Raji (cell line): Measurements from ENCODE around the gene SLC25A4.

Experiments
- POLR2A ChIP-seq: IDR thresholded peaks from 2 replicates; pipeline ENCODE4 v1.6.1; 2011; ENCODE audit warnings: low read depth, low read length, control low read depth; ENCODE audit not compliant: insufficient read depth

SLC25A4 gene

GRCh38 chr4:185115827-185116232, 27.2 kb upstream of the SLC25A4 start:
- TF ChIP-seq POLR2A, result no peak

DNA sequence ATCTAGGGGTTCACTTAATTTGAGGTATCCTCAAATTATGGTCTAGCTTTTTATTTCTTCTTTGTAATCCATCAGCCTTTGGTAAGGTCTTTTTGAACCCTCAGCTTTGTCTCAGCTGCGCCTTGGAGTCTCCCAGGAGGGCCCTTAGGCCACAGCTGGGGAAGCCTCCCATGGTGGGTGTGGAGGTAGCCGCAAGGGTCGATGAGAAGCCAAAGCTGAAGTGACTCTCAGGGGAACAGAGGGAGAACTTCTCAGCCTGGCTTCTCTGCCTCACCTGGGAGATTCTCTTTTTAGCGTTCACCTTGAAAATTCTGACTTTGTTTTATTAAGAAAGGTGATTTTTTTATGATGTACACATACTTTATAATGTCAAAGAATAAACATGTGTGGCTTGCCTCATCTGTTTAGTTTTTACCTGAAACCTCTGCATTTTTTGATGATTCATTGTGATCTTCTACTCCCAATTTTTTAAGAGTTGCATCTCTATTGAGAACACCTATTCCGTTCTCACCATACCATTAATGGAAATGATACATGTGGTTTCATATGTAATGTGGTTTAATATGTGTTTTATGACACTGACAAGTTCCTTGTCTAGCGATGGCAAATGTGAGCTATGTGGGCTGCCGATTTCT, 25.6 kb upstream of the SLC25A4 start:
- no peak for TF ChIP-seq POLR2A

DNA sequence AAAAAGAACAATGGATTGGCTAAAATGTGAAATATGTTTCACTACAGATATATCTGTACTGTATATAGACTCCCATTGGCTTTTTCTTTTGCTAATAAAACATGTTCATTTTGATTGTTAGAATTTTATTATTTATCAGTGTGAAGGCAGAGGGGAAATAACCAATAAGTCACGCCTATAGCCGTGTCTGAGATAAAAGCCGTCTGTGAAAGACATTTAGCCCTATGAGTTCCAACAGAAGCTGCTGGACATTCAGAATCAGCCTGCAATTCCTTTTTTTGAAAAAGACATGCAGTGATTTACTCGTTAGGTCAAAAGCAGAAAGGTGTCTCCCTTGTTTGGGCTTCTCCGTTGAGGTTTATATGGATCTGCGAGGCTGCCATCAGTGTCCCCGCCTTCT, 24.2 kb upstream of the SLC25A4 start:
- TF ChIP-seq POLR2A, result no peak

DNA sequence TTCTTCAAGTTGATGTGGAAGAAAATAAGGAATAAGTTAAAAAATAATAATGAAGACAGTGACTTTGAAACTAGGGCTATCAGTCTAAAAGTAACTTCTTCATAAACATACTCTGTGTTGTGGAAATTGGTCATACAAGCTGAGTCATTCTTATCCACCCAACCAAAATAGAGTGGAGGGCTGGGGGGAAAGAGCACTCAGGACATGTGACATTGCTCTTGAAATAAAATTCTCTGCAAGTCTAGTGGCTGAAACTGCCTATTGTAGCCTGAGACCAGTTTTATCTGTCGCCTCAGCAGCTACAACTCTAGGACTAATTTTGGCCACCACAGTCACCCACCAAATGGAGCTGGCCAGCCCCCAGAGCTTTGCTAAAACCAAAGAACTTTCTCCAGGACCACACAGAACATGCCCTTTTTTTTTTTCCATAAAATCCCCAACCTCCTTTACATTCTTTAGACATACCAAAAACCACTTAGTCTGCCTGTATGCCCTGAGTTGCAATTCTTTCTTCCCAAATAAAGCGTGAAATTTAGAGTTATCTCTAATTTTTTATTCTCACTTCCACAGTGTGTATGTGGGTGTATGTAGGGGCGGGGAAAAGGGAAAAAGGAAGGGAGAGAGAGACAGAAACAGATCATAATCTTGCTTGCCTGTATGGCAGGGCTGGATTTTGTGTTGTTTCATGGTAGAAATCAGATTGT, 23.0 kb upstream of the SLC25A4 start:
- no peak for TF ChIP-seq POLR2A

GRCh38 chr4:185120631-185120946, 22.5 kb upstream of the SLC25A4 start:
- no peak for TF ChIP-seq POLR2A

DNA sequence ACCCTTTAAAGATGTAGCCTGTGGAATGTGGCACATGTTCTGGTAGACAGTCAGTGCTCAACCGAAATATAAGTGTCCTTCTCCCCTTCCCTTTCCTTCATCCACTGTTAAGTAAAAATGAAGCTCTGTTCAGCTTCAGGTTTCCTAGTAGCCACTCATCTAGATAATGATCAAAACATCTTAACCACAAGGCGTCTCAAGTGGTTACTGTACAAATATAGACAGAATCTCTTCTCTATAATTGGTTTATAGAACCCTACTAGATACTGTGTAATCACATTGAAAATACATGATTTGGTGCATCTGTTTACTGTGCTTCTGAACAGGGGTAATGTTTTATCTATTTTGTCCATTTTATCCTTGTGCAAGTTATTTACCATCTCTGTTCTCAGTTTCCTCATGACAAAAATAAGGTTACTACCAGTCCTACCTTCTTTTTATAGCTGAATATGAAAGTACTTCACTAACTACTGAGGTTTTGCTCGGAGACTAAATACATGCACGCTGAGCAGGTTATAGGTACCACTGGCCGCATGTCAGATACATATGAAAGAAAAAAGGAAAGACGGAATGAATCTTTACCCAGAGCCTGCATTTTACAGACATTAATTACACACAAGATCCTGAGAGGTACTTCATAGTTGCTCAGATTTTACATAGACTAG, 20.3 kb upstream of the SLC25A4 start:
- TF ChIP-seq POLR2A, result no peak

DNA sequence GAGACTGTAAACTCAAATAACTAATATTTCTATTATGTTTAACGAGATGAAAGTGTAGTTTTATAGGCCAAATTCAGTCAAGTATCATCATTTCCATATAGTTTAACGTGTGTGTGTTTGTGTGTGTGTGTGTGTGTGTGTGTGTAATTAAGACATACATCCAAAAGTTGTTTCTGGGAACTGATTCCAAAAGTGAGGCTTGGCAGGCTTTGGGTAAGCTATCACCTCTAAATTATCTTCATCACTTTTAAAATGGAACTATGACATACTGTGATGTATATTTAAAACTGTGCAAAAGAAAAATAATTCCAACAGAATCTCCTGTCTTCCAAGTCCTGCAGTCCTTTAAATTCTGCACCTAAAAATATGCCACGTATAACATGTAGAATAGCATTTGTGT, 19.1 kb upstream of the SLC25A4 start:
- TF ChIP-seq POLR2A, result no peak

DNA sequence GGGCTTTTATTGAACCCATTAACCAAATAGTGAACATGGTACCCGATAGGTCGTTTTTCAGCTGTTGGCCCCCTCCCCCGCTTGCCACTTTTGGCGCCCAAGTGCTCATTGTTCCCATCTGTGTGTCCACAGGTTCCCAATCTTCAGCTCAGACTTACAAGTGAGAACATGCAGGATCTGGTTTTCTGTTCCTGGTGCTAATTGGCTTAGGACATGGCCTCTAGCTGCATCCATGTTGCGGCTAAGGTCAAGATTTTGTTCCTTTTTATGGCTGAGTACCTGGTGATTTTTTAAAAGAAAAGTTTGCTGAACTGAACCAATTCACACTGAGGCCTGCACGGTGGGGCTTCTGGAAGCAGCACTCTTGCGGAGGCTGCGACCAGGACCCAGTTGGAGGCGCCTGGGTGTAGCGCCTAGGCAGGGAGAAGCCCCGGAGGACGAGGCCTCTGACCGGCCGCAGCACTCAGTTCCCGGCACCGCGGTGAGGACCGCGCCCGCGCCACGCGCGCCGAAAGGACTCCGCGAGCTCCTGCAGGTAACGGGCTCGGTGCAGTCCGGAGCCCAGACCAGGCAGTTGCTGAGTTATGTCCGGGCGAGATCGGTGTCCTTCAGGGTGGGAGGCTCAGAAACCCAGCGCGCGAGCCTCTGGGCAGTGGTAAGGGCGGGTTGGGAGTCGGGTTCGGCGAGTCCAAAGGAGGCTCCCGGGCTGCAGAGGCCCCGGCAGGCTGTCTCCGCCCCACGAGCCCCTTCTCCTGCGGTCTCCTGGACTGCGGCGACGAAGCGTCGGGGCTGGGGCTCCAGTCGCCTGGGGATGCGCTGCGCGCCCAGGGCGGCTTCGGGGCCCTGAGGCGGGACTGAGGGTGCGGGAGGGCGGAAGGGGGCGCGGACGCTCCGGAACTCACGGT, 15.8 kb upstream of the SLC25A4 start:
- TF ChIP-seq POLR2A, result no peak

- no peak for TF ChIP-seq POLR2A
Measured at GRCh38 chr4:185128272-185129119, 14.6 kb upstream of the SLC25A4 start.

GRCh38 chr4:185134307-185134869, 8.7 kb upstream of the SLC25A4 start:
- TF ChIP-seq POLR2A, result no peak

DNA sequence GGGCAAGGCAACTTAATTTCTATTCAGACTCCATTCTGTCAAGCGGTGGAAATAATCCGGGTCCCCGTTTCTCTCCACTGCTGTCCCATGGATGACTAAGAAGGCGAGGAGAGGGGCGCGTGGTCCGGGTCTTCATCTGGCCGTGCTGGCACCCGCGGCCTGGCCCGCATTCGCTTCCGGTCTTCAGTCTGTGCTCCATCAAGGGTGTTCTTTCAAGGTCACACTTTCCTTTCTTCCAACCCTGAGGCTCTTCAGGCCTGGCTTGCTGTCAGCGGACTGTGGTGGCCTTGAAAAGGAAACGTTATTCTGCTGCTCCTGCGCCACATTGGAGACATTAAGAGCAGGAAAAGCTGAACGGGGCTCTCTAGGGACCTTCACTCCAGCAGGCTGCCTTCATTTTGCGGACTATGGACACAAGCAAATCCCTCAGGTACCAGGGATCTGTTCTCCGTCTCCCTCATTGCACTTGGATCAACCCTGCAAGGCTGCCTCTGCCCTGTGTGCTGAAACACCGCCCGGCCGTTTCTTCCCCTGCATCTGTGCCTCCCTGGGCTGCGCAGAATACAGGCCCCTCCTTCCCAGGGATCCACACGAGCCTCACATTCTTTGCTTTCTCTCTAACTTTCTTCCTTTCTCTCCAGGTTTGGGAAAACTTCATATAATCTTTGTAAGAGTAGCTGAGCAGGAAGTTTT, 5.7 kb upstream of the SLC25A4 start:
- no peak for TF ChIP-seq POLR2A

- no peak for TF ChIP-seq POLR2A
Measured at GRCh38 chr4:185138161-185138560, 4.9 kb upstream of the SLC25A4 start.

DNA sequence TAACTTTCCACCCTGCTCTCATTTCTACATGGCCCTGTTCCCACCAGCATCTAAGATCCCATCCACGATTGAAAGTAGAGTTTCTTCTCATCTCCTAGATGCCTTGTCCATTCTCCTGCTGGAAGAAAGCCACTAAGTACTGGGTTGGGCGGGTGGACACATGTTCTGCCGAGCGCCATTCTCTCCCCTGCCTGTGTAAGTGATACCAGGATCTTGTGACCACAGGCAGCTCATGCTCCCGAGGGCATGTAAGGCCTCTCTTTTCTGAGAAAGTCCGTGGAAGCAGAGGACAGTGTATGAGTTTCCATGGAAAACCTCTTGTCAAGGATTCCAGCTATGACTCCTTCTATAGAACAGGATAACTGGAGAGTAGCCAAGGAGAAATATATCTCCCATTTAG, 3.3 kb upstream of the SLC25A4 start:
- no peak for TF ChIP-seq POLR2A

DNA sequence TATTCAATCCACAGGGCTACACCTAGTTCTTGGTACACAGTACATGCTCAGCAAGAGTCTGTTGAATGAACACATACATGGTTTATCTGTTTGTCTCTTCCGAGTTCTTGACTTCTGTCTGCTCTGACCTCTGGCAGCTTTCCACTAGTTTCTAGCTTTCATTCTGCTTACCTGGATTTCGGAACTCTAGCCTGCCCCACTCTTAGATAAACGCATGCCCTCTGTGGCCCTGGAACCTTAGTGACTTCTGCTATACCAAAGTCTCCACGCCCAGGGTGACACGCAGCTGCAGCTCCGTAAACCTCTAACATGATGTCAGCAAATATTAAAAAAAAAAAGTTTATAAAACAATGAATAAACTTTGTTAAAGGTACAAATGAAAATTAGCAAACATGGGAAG, 1.3 kb upstream of the SLC25A4 start:
- no peak for TF ChIP-seq POLR2A
